HFFc6 (cell line): ENCODE results near the gene SATB2. TPM values are rescaled to one million over a fixed set of nuclear protein-coding genes. Genes with fewer than 3 reads are reported as not detected.

Experiments used
- DNase-seq: peaks from one replicate; pipeline ENCODE4 v3.0.0-alpha.2; 2018
- H3K27ac Mint-ChIP-seq: 2 replicates; pipeline ENCODE4 v1.8.0; 2020; ENCODE audit warnings: mild to moderate bottlenecking, mixed read lengths
- H3K27me3 Mint-ChIP-seq: 2 replicates; pipeline ENCODE4 v1.8.0; 2021; ENCODE audit warnings: mild to moderate bottlenecking, moderate library complexity, mixed read lengths; ENCODE audit not compliant: insufficient read depth
- H3K36me3 Mint-ChIP-seq: 2 replicates; pipeline ENCODE4 v1.8.0; 2021; ENCODE audit warnings: low read depth, mixed read lengths
- H3K4me1 Mint-ChIP-seq: 2 replicates; pipeline ENCODE4 v1.8.0; 2020; ENCODE audit warnings: low read depth, mixed read lengths
- H3K4me3 Mint-ChIP-seq: 2 replicates; pipeline ENCODE4 v1.8.0; 2020; ENCODE audit warnings: mild to moderate bottlenecking, moderate library complexity, mixed read lengths
- H3K9me3 Mint-ChIP-seq: 2 replicates; pipeline ENCODE4 v1.8.0; 2020; ENCODE audit warnings: mild to moderate bottlenecking, mixed read lengths
- CTCF ChIP-seq: fragments of 200-600 bp; sonication (generic); IDR thresholded peaks from 2 replicates; pipeline ENCODE4 v1.5.0; 2021; ENCODE audit warnings: antibody characterized with exemption, mild to moderate bottlenecking
- total RNA-seq, 6 experiments: library from RNA; stranded (reverse); fragmentation: NEBNext Ultra II Directional; extraction: Animal tissue kit (Norgen Biotek cat#: 25700); gene quantifications; 2 replicates in 1 of 6; 3 replicates in 5 of 6; pipeline ENCODE4 v1.2.3, GENCODE V29; 2021

Gene SATB2
- total RNA-seq, 6 experiments from 2014 or later, result 7.4 to 12.7 (median 11.9) TPM

- DNase-seq, result peak; percentile 9
These were observed 117.7 kb downstream of the SATB2 start for GRCh38 chr2:199339891-199340605.

GRCh38 chr2:199336546-199336945, 121.2 kb downstream of the SATB2 start:
- Mint-ChIP-seq H3K4me1 (peaks cover 38% of the 10 kb centered on the region), H3K27ac (no peak overlapping the region), H3K36me3 (peaks cover 4% of the 10 kb centered on the region; the same call in 1 of the 2 replicates), H3K4me3 (no peak overlapping the region), H3K27me3 (no peaks in the 10 kb centered on the region), H3K9me3 (no peaks in the 10 kb centered on the region)
- no peak for DNase-seq
- no peak for TF ChIP-seq CTCF

More at GRCh38 chr2:199339891-199340605, 117.7 kb downstream of the SATB2 start:
- no peaks in the 10 kb centered on the region for H3K9me3 Mint-ChIP-seq
- no peak overlapping the region for H3K4me3 Mint-ChIP-seq
- peaks cover 10% of the 10 kb centered on the region for H3K36me3 Mint-ChIP-seq
- peaks cover 38% of the 10 kb centered on the region for H3K4me1 Mint-ChIP-seq
- H3K27me3 Mint-ChIP-seq, result no peaks in the 10 kb centered on the region
- TF ChIP-seq CTCF, result no peak
- peak overlapping the region; percentile 54 for H3K27ac Mint-ChIP-seq

GRCh38 chr2:199335502-199335901, 122.2 kb downstream of the SATB2 start:
- no peaks in the 10 kb centered on the region for H3K9me3 Mint-ChIP-seq
- H3K27me3 Mint-ChIP-seq, result no peaks in the 10 kb centered on the region
- no peak for TF ChIP-seq CTCF
- no peak overlapping the region for H3K27ac Mint-ChIP-seq
- peaks cover 4% of the 10 kb centered on the region; the same call in 1 of the 2 replicates for H3K36me3 Mint-ChIP-seq
- peaks cover 33% of the 10 kb centered on the region for H3K4me1 Mint-ChIP-seq
- DNase-seq, result no peak
- H3K4me3 Mint-ChIP-seq, result no peak overlapping the region

- TF ChIP-seq CTCF, result no peak
- DNase-seq, result no peak
These were observed 128.3 kb downstream of the SATB2 start for GRCh38 chr2:199329466-199329865.

GRCh38 chr2:199329031-199329430, 128.7 kb downstream of the SATB2 start:
- H3K36me3 Mint-ChIP-seq, result peaks cover 16% of the 10 kb centered on the region
- H3K27ac Mint-ChIP-seq, result no peak overlapping the region
- H3K4me3 Mint-ChIP-seq, result no peak overlapping the region
- TF ChIP-seq CTCF, result no peak
- no peaks in the 10 kb centered on the region for H3K9me3 Mint-ChIP-seq
- no peaks in the 10 kb centered on the region for H3K4me1 Mint-ChIP-seq
- DNase-seq, result no peak
- no peaks in the 10 kb centered on the region for H3K27me3 Mint-ChIP-seq

More at GRCh38 chr2:199329466-199329865, 128.3 kb downstream of the SATB2 start:
- Mint-ChIP-seq H3K27me3 (no peaks in the 10 kb centered on the region), H3K36me3 (peaks cover 16% of the 10 kb centered on the region), H3K4me1 (no peaks in the 10 kb centered on the region), H3K27ac (no peak overlapping the region), H3K9me3 (no peaks in the 10 kb centered on the region), H3K4me3 (no peak overlapping the region)
